Measurements from ENCODE around the gene SIMC1.
"Not testable (repeated sequence)": the region's sequence is repeated elsewhere in the genome, so short reads cannot be mapped to it uniquely, and the experiment has no call there.

GRCh38 chr5:176244318-176244717 lies 6.1 kb downstream of the SIMC1 start:
- TF ChIP-seq CTCF (IDR thresholded peaks at IDR 0.05; ENCODE audit: insufficient read depth, low read length, poor library complexity, severe bottlenecking); EZH2phosphoT487 (conservative IDR thresholded peaks at IDR 0.05; ENCODE audit: low read length): not testable (repeated sequence)
